HG03039 (cell line): ENCODE results near the gene CCL4.

Experiments used
- ATAC-seq: cut with Tn5 transposase; IDR thresholded peaks from one replicate; pipeline ENCODE4 v1.9.1; 2021; ENCODE audit warnings: mild to moderate bottlenecking, moderate library complexity; ENCODE audit not compliant: unreplicated experiment

The CCL4 gene

GRCh38 chr17:36142806-36143205 is 39.2 kb downstream of the CCL4 start:
- no peak for ATAC-seq

GRCh38 chr17:36144014-36144413 is 40.4 kb downstream of the CCL4 start:
- no peak for ATAC-seq

GRCh38 chr17:36144981-36145729 is 41.5 kb downstream of the CCL4 start:
- ATAC-seq: no peak

GRCh38 chr17:36147601-36148000 is 44.0 kb downstream of the CCL4 start:
- no peak for ATAC-seq

- peak; percentile 64 for ATAC-seq
Measured at GRCh38 chr17:36148559-36149295, 45.1 kb downstream of the CCL4 start.

- ATAC-seq: no peak
Measured at GRCh38 chr17:36149296-36149820, 45.7 kb downstream of the CCL4 start.

GRCh38 chr17:36151891-36152638 is 48.4 kb downstream of the CCL4 start:
- ATAC-seq: no peak

GRCh38 chr17:36152639-36153120 is 49.1 kb downstream of the CCL4 start:
- no peak for ATAC-seq

- no peak for ATAC-seq
Measured at GRCh38 chr17:36153895-36154610, 50.4 kb downstream of the CCL4 start.
